ENCODE measurements around the gene CPT1B.

- no peak for TF ChIP-seq CTCF (IDR thresholded peaks at IDR 0.05)
- no peak for TF ChIP-seq POLR2AphosphoS5 (IDR thresholded peaks at IDR 0.05)
- TF ChIP-seq POLR2A (IDR thresholded peaks at IDR 0.05): peak in 1 of 4 donors; percentile 1
These were observed 5.2 kb upstream of the CPT1B start for GRCh38 chr22:50583294-50583861.
